ENCODE results near the gene NOTO. TPM values are rescaled to one million over a fixed set of nuclear protein-coding genes. Genes with fewer than 3 reads are reported as not detected.

The NOTO gene
- total RNA-seq, 1 donor from 2014 or later: not detected

DNA sequence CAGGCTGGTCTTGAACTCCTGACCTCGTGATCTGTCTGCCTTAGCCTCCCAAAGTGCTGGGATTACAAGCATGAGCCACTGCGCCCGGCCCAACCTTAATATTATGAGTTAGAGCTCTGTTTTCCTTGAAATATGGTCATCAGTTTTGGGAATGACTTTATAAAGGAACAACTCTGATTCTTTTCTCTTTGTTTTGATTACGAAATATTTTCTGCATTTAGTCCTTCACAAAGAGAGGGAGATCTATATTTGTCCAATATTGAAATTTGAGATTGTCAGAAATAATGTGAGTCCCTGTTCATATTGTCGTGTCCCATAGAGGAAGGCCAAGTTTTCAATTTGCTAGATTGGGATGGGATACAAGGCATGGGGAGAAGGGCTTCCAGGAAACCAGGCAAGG lies 14.8 kb downstream of the NOTO start:
- Mint-ChIP-seq H3K27me3 (no peaks in the 10 kb centered on the region), H3K9me3 (ENCODE audit: low read depth) (no peaks in the 10 kb centered on the region), H3K27ac (no peak overlapping the region)

DNA sequence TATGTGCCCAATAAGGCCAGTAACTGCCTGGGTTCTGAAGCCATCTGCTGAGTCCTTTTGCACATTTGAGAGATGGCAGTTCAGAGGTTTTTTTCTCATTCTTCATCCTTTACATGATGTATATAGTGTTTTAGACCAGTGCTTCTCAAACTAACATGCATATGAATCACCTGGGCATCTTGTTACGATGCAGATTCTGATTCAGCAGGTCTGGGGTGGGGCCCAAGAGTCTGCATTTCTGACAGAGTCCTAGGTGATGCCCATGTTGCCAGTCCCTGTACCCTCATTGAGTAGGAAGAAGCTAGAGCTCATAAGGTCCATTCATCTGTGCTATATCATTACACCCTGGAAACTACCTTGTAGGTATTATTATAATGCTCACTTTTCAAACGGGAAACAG lies 15.5 kb downstream of the NOTO start:
- Mint-ChIP-seq H3K36me3 (ENCODE audit: insufficient read depth) (peaks cover 2% of the 10 kb centered on the region), H3K27ac (no peak overlapping the region), H3K27me3 (no peaks in the 10 kb centered on the region), H3K9me3 (ENCODE audit: low read depth) (no peaks in the 10 kb centered on the region), H3K4me1 (ENCODE audit: low read depth) (peaks cover 22% of the 10 kb centered on the region), H3K4me3 (ENCODE audit: low read depth) (no peak overlapping the region)
- TF ChIP-seq, protein P1, sequence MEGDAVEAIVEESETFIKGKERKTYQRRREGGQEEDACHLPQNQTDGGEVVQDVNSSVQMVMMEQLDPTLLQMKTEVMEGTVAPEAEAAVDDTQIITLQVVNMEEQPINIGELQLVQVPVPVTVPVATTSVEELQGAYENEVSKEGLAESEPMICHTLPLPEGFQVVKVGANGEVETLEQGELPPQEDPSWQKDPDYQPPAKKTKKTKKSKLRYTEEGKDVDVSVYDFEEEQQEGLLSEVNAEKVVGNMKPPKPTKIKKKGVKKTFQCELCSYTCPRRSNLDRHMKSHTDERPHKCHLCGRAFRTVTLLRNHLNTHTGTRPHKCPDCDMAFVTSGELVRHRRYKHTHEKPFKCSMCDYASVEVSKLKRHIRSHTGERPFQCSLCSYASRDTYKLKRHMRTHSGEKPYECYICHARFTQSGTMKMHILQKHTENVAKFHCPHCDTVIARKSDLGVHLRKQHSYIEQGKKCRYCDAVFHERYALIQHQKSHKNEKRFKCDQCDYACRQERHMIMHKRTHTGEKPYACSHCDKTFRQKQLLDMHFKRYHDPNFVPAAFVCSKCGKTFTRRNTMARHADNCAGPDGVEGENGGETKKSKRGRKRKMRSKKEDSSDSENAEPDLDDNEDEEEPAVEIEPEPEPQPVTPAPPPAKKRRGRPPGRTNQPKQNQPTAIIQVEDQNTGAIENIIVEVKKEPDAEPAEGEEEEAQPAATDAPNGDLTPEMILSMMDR (IDR thresholded peaks at IDR 0.05; ENCODE audit: unreplicated experiment): no peak
- DNase-seq (ENCODE audit: low spot score, unreplicated experiment): no peak

More for the DNA sequence above, 14.8 kb downstream of the NOTO start:
- Mint-ChIP-seq H3K36me3 (ENCODE audit: insufficient read depth) (peaks cover 2% of the 10 kb centered on the region), H3K4me3 (ENCODE audit: low read depth) (no peak overlapping the region), H3K4me1 (ENCODE audit: low read depth) (peaks cover 22% of the 10 kb centered on the region)
- TF ChIP-seq, protein P1 (IDR thresholded peaks at IDR 0.05; ENCODE audit: unreplicated experiment): no peak
- no peak for DNase-seq (ENCODE audit: low spot score, unreplicated experiment)

DNA sequence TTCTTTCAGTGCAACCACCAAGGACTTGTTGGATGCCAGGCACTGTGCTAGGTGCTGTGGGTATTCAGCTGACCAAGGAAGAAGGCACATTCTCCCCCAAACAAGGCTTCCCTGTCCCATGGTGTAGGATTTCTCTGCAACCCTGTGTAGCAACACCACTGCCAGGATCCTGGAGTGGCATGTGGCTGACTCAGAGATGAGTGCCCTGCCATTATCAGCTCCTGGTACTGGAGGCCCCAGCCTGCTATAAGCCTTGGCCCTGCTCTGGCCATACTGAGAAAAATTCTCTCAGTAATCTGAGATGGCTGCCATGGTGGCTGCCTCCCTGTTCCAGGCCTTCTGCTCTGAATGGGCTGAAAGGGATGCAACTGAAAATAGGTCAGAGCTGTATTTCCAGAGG lies 15.9 kb downstream of the NOTO start:
- TF ChIP-seq, protein P1 (IDR thresholded peaks at IDR 0.05; ENCODE audit: unreplicated experiment): no peak
- Mint-ChIP-seq H3K4me3 (ENCODE audit: low read depth) (no peak overlapping the region), H3K27ac (no peak overlapping the region), H3K27me3 (no peaks in the 10 kb centered on the region), H3K36me3 (ENCODE audit: insufficient read depth) (peaks cover 2% of the 10 kb centered on the region), H3K4me1 (ENCODE audit: low read depth) (peaks cover 20% of the 10 kb centered on the region), H3K9me3 (ENCODE audit: low read depth) (no peaks in the 10 kb centered on the region)
- no peak for DNase-seq (ENCODE audit: low spot score, unreplicated experiment)

DNA sequence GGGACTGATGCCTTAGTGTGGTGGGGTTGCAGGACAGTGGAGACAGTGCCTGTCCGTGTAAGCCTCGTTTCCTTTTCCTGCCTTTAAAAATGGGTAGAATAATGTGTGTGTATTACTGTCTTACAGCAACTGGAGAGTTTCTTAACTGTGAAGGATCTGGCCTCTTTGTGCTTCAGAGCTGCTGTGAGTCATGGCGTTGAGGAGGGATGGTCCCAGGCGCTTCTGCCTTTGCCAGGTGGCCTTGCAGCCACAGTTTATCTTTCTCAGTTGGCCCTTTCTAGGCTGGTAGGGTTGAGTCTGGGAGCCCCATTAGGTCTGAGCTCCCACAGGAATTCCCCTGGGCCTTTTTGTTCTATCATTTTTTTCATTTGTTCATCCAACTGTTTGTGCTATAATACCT lies 21.4 kb downstream of the NOTO start:
- Mint-ChIP-seq H3K27me3 (no peaks in the 10 kb centered on the region), H3K36me3 (ENCODE audit: insufficient read depth) (peaks cover 2% of the 10 kb centered on the region)

DNA sequence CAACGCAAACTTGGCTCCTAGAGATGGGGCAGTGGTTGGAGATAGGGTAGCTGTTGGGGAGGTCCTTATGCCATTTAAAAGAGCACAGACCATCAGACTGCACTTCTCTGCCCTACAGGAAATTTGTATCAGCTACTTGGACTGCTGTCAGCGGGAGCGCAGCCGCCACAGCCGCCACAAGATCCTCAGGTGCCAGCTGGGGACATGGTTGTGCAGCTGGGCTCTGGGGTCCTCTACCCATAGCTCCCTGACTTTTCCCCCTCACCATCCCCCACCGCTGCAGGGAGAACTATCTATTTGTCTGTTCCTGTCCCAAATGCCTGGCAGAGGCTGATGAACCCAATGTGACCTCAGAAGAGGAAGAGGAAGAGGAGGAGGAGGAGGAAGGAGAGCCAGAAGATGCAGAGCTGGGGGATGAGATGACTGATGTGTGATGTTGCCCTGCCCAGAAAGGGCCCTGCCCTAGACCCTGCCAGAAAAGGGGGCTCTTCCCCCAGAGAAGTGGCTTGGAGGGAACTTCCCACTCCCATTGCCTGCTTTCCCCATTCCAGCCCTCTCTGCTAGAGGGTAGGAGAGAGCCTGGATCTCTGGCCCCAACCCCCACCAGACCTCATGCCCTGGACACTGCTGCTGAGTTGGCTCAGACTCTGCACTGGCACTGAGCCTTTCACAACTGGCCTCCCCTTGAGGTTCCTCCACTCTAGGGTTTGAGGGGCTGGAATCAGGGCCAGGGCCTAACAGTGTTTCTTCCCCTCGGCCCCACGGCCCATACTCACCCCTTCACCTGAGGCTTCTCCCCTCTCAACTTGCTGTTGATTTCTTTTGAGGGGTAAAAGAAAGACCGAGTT lies 23.4 kb downstream of the NOTO start:
- Mint-ChIP-seq H3K4me3 (ENCODE audit: low read depth) (no peak overlapping the region), H3K4me1 (ENCODE audit: low read depth) (no peaks in the 10 kb centered on the region), H3K36me3 (ENCODE audit: insufficient read depth) (peaks cover 2% of the 10 kb centered on the region), H3K27me3 (no peaks in the 10 kb centered on the region), H3K27ac (no peak overlapping the region), H3K9me3 (ENCODE audit: low read depth) (no peaks in the 10 kb centered on the region)
- TF ChIP-seq, protein P1 (IDR thresholded peaks at IDR 0.05; ENCODE audit: unreplicated experiment): no peak
- no peak for DNase-seq (ENCODE audit: low spot score, unreplicated experiment)

More for the DNA sequence above, 21.4 kb downstream of the NOTO start:
- Mint-ChIP-seq H3K4me3 (ENCODE audit: low read depth) (no peak overlapping the region), H3K4me1 (ENCODE audit: low read depth) (no peaks in the 10 kb centered on the region), H3K9me3 (ENCODE audit: low read depth) (no peaks in the 10 kb centered on the region), H3K27ac (peak overlapping the region; percentile 49)
- TF ChIP-seq, protein P1 (IDR thresholded peaks at IDR 0.05; ENCODE audit: unreplicated experiment): no peak
- DNase-seq (ENCODE audit: low spot score, unreplicated experiment): no peak
